ENCODE results near the gene SOAT1. TPM values are rescaled to one million over a fixed set of nuclear protein-coding genes. Genes with fewer than 3 reads are reported as not detected.

Gene SOAT1
- total and polyA plus RNA-seq, 2 of the 8 experiments (the other 6 are each of a cell fraction or from before 2014, with no cell fraction given) = 2.7 to 4.7 TPM

DNA sequence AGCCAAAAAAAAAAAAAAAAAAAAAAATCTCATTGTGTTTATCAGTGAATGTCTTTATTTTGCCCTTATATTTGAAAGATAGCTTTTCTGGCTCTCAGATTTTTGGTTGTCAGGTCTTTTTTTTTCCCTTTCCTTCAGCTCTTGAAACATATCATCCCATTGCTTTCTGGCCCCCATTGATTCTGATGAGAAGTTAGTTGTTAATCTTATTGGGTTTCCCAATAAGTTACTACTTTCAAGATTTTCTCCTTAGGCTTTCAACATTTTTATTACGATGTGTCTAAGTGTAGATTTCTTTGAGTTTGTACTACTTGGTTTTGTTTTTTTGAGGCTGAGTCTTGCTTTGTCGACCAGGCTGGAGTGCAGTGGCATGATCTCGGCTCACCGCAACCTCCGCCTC, 14.7 kb upstream of the SOAT1 start:
- Histone ChIP-seq H3K27me3 (replicated peaks in 1 of 4; ENCODE audit: control insufficient read depth in 3 of 4, extremely low read depth in 1 of 4, insufficient read depth in 3 of 4, low read length in 3 of 4) (no peaks in the 10 kb centered on the region), H2BK20ac (ENCODE audit: low read length) (no peak overlapping the region), H3K79me1 (ENCODE audit: low read depth, low read length) (no peaks in the 10 kb centered on the region), H3K27ac (ENCODE audit: low read depth, low read length) (no peak overlapping the region), H2BK15ac (ENCODE audit: low read length) (no peak overlapping the region), H2BK12ac (ENCODE audit: low read depth, low read length) (no peak overlapping the region), H2AK5ac (ENCODE audit: low read depth, low read length) (no peak overlapping the region), H3K4me3 (ENCODE audit: extremely low read depth in 1 of 4, insufficient read depth in 2 of 4, low read depth in 3 of 4, low read length in 4 of 4) (no peak overlapping the region), H3K18ac (ENCODE audit: extremely low read depth, low read length) (no peak overlapping the region), H4K20me1 (replicated peaks in 1 of 2; ENCODE audit: control insufficient read depth in 1 of 2, insufficient read depth in 2 of 2, low read length in 2 of 2) (no peaks in the 10 kb centered on the region), H3K23ac (ENCODE audit: insufficient read length) (no peak overlapping the region), H3K36me3 (ENCODE audit: control insufficient read depth in 2 of 4, insufficient read depth in 4 of 4, low read length in 3 of 4) (no peaks in the 10 kb centered on the region), H3K23me2 (ENCODE audit: low read depth, low read length) (no peaks in the 10 kb centered on the region), H3K56ac (replicated peaks; ENCODE audit: insufficient read length, low read depth, low read length) (no peak overlapping the region), H3K4ac (replicated peaks; ENCODE audit: insufficient read length, low read depth, low read length) (no peak overlapping the region), H2AFZ (ENCODE audit: low read length) (no peak overlapping the region), H3K4me2 (ENCODE audit: insufficient read depth in 1 of 2, low read depth in 2 of 2, low read length in 2 of 2) (no peak overlapping the region), H4K91ac (replicated peaks; ENCODE audit: insufficient read length, low read length) (no peak overlapping the region), H3K79me2 (ENCODE audit: control insufficient read depth in 1 of 2, insufficient read depth in 2 of 2, low read length in 2 of 2) (no peaks in the 10 kb centered on the region), H2BK5ac (ENCODE audit: low read depth, low read length) (no peak overlapping the region), H2BK120ac (replicated peaks; ENCODE audit: low read depth, low read length) (no peak overlapping the region), H4K8ac (ENCODE audit: extremely low read depth, insufficient read depth, low read length) (no peak overlapping the region), H3K9me3 (ENCODE audit: insufficient read depth in 2 of 2, low read depth in 1 of 2, low read length in 1 of 2) (peaks cover 0 to 6% of the 10 kb centered on the region in 2 experiments; a peak in 2 of 4 replicates), H3K14ac (ENCODE audit: insufficient read length) (no peak overlapping the region), H4K5ac (ENCODE audit: insufficient read length, low read depth, low read length) (no peak overlapping the region), H3K9ac (replicated peaks in 1 of 4; ENCODE audit: extremely low read depth in 1 of 4, low read depth in 3 of 4, low read length in 3 of 4) (no peak overlapping the region), H3K4me1 (replicated peaks in 1 of 4; ENCODE audit: control insufficient read depth in 3 of 4, insufficient read depth in 4 of 4, low read length in 3 of 4) (no peaks in the 10 kb centered on the region)
- WGBS, 2 experiments (ENCODE audit: extremely low coverage in 1 of 2, insufficient coverage in 1 of 2, insufficient read length in 1 of 2, insufficient replicate concordance in 2 of 2, low coverage in 1 of 2, low lambda C conversion rate in 2 of 2, missing lambda C conversion rate in 1 of 2) = 86% methylated on average over 5 of the region's 5 CpGs; no CpG with 5 or more reads in 1 of the 2 experiments
- FAIRE-seq (no peak), DNase-seq (ENCODE audit: low read depth in 1 of 2, low spot score in 2 of 2) (no peak)
- no peak for TF ChIP-seq SP4 (IDR thresholded peaks at IDR 0.05; ENCODE audit: low read length)
- no peak for TF ChIP-seq GABPA (IDR thresholded peaks at IDR 0.05; ENCODE audit: borderline replicate concordance, insufficient read depth, low read length)
- no peak for TF ChIP-seq ZNF274 (IDR thresholded peaks at IDR 0.05; ENCODE audit: borderline replicate concordance, extremely low read depth, low read length)
- TF ChIP-seq RAD21 (IDR thresholded peaks at IDR 0.05 in 1 of 2, conservative IDR thresholded peaks at IDR 0.05 in 1 of 2; ENCODE audit: low read depth in 2 of 2, low read length in 2 of 2) = no peak
- POLR2A ChIA-PET (ENCODE audit: partially characterized antibody) = interaction anchor here (0.6 kb wide), 1 partner anchor 849 kb away, joined by 3 read pairs; no protein-coding TSS in a partner anchor
- CTCF ChIA-PET (ENCODE audit: partially characterized antibody) = no interaction called here
